Measurements from ENCODE around the gene HYCC2. TPM values are rescaled to one million over a fixed set of nuclear protein-coding genes. Genes with fewer than 3 reads are reported as not detected.

HYCC2 gene
- polyA plus RNA-seq, 1 experiment: 6.1 TPM

DNA sequence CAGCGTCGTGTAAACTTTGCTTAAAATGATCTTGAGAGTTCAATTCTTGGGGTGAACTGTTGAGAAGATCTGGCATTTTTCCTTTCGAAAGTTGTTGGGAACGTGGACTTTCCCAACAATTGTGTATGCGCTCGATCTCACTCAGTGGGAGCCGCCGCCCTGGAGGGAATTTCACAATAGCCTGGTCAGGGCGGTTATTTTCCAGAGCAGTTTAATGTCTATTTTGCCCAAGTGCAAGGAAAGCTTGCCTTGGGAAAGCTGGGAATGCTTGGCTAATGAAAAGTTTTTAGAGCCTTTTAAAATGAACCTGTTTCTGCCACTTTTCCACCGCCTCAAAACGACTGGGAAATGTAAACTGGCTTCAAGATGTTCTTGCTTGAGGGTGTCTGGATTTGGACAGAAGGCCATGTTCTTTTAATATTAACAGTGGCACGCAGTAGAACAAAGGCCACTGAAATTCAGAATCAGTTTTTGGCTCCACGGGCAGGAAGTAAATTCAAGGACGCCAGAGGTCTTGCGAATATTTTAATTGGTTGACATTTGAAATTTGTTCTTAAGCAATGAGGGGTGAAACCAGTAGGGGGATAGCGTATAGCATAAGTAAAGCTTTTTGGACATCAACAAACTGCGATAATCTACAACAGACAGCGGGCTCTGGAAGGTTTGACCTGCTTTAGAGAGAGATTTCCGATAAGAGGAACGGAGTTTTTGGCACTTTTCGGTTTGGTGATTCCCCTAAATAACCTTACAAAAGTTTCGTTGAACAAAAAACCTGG, 45.7 kb upstream of the HYCC2 start:
- Histone ChIP-seq H3K27me3 (ENCODE audit: control insufficient read depth, insufficient read depth, low read length) (no peaks in the 10 kb centered on the region), H3K9me3 (ENCODE audit: control insufficient read depth, insufficient read depth, low read length) (peaks cover 6% of the 10 kb centered on the region; the same call in 1 of the 2 replicates), H3K4me3 (ENCODE audit: low read depth, low read length) (peak overlapping the region; percentile 80), H3K27ac (ENCODE audit: low read depth, low read length) (peak overlapping the region; percentile 99)
- DNase-seq (ENCODE audit: low read depth, low spot score): peak; percentile 50
- TF ChIP-seq, protein P1, sequence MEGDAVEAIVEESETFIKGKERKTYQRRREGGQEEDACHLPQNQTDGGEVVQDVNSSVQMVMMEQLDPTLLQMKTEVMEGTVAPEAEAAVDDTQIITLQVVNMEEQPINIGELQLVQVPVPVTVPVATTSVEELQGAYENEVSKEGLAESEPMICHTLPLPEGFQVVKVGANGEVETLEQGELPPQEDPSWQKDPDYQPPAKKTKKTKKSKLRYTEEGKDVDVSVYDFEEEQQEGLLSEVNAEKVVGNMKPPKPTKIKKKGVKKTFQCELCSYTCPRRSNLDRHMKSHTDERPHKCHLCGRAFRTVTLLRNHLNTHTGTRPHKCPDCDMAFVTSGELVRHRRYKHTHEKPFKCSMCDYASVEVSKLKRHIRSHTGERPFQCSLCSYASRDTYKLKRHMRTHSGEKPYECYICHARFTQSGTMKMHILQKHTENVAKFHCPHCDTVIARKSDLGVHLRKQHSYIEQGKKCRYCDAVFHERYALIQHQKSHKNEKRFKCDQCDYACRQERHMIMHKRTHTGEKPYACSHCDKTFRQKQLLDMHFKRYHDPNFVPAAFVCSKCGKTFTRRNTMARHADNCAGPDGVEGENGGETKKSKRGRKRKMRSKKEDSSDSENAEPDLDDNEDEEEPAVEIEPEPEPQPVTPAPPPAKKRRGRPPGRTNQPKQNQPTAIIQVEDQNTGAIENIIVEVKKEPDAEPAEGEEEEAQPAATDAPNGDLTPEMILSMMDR (IDR thresholded peaks at IDR 0.05; ENCODE audit: low read depth, low read length): peak; percentile 55
- CTCF ChIA-PET: interaction anchor here (0.6 to 4.2 kb wide), 8 partner anchors 12 to 206 kb away, joined by 3 to 43 read pairs (median 5); no protein-coding TSS in a partner anchor
- POLR2A ChIA-PET: interaction anchor here (0.6 to 2.5 kb wide), 7 partner anchors 13 to 1603 kb away, joined by 3 to 17 read pairs (median 4); no protein-coding TSS in a partner anchor

DNA sequence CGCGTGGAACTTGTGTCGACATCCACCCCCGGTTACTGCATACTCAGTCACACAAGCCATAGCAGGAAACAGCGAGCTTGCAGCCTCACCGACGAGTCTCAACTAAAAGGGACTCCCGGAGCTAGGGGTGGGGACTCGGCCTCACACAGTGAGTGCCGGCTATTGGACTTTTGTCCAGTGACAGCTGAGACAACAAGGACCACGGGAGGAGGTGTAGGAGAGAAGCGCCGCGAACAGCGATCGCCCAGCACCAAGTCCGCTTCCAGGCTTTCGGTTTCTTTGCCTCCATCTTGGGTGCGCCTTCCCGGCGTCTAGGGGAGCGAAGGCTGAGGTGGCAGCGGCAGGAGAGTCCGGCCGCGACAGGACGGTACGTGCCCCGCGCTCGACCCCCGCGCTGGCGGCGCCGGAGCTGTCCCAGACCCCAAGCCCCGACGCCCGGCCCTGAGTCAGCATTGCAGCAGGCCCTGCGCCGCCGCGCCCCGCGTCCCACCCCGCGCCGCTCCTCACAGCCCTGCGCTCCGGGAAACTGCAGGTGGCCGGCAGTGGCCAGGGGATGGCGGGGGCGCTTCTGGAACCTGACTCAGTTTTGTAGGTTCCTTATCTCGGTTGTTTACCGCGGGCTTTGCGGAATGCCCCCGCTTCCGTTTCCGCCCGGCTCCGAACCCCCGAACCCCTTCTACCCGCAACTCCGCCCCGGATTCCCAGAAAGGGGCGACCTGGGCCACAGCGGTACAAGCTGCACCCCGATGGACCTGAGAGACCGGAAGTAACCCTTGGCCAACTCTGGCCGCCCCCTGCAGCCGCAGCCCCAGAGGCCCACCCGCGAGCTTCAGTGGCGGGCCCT, 44.9 kb upstream of the HYCC2 start, which contains the start of gene CFLAR:
CFLAR (plus strand) TSS at position 50 of the 844 bp plus-strand sequence. CDS start 13,702 bp downstream, outside the sequence.
- H3K4me3 ChIP-seq (ENCODE audit: low read depth, low read length): peak within 1 kb of the TSS; percentile 80
- H3K27ac ChIP-seq (ENCODE audit: low read depth, low read length): peak within 1 kb of the TSS; percentile 99
- CTCF ChIA-PET: interaction anchor here (0.6 to 4.2 kb wide), 4 partner anchors 42 to 206 kb away, joined by 3 to 43 read pairs (median 3); no protein-coding TSS in a partner anchor
- no peaks in the 10 kb centered on the region for H3K27me3 ChIP-seq (ENCODE audit: control insufficient read depth, insufficient read depth, low read length)
- POLR2A ChIA-PET: interaction anchor here (1.0 to 2.5 kb wide), 6 partner anchors 14 to 152 kb away, joined by 3 to 17 read pairs (median 8); no protein-coding TSS in a partner anchor
- H3K9me3 ChIP-seq (ENCODE audit: control insufficient read depth, insufficient read depth, low read length): peaks cover 6% of the 10 kb centered on the region; the same call in 1 of the 2 replicates
- DNase-seq (ENCODE audit: low read depth, low spot score): peak; percentile 26
- TF ChIP-seq, protein P1 (IDR thresholded peaks at IDR 0.05; ENCODE audit: low read depth, low read length): no peak

- ChIA-PET CTCF (interaction anchor here (1.2 kb wide), 1 partner anchor 152 kb away, joined by 3 read pairs; no protein-coding TSS in a partner anchor), POLR2A (interaction anchor here (2.1 kb wide), 1 partner anchor 43 kb away, joined by 8 read pairs; no protein-coding TSS in a partner anchor)
- DNase-seq (ENCODE audit: low read depth, low spot score): no peak
- no peak overlapping the region for H3K4me3 ChIP-seq (ENCODE audit: low read depth, low read length)
- no peak overlapping the region for H3K27ac ChIP-seq (ENCODE audit: low read depth, low read length)
- TF ChIP-seq, protein P1 (IDR thresholded peaks at IDR 0.05; ENCODE audit: low read depth, low read length): no peak
- H3K9me3 ChIP-seq (ENCODE audit: control insufficient read depth, insufficient read depth, low read length): peaks cover 6% of the 10 kb centered on the region; the same call in 1 of the 2 replicates
- H3K27me3 ChIP-seq (ENCODE audit: control insufficient read depth, insufficient read depth, low read length): no peaks in the 10 kb centered on the region
These were observed 43.4 kb upstream of the HYCC2 start for GRCh38 chr2:201114846-201115245.

DNA sequence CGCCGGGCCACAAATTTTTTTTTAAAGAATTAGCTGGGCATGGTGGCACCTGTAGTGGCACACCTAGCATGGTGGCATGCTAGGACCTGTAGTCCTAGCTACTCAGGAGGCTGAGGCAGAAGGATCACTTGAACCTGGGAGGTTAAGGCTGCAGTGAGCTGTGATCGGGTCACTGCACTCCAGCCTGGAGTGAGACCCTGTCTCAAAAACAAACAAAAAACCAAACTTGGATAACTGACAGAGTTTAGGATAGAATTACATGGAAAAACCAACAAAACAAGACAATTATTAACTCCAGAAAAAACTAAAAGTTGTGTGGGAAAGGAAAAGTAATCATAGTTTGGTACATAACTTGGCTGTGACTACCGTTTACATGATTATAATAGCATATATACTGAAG, 42.9 kb upstream of the HYCC2 start:
- DNase-seq (ENCODE audit: low read depth, low spot score): no peak
- ChIA-PET CTCF (interaction anchor here (1.2 kb wide), 1 partner anchor 151 kb away, joined by 3 read pairs; no protein-coding TSS in a partner anchor), POLR2A (interaction anchor here (2.1 kb wide), 1 partner anchor 44 kb away, joined by 8 read pairs; no protein-coding TSS in a partner anchor)
- TF ChIP-seq, protein P1 (IDR thresholded peaks at IDR 0.05; ENCODE audit: low read depth, low read length): no peak
- H3K27me3 ChIP-seq (ENCODE audit: control insufficient read depth, insufficient read depth, low read length): no peaks in the 10 kb centered on the region
- H3K4me3 ChIP-seq (ENCODE audit: low read depth, low read length): no peak overlapping the region
- H3K9me3 ChIP-seq (ENCODE audit: control insufficient read depth, insufficient read depth, low read length): peaks cover 6% of the 10 kb centered on the region; the same call in 1 of the 2 replicates
- no peak overlapping the region for H3K27ac ChIP-seq (ENCODE audit: low read depth, low read length)
